Keratinocyte (primary cell): ENCODE measurements around the gene CTNNA3. TPM values are rescaled to one million over a fixed set of nuclear protein-coding genes. Genes with fewer than 3 reads are reported as not detected.

Source experiments
- DNase-seq: peaks from one replicate; pipeline ENCODE4 v3.0.0-alpha.2; 2011; ENCODE audit warnings: low read depth, missing footprints, low spot score
- FAIRE-seq: peaks from 2 replicates; lab custom pipeline; 2011; peaks lifted over from hg19 to GRCh38; lab: Jason Lieb, UNC
- H2AFZ ChIP-seq: 2 replicates; pipeline ENCODE4 v1.6.0; 2012; ENCODE audit warnings: low read length, control low read depth, inconsistent platforms; ENCODE audit not compliant: control insufficient read depth
- H3K27ac ChIP-seq: 2 replicates; pipeline ENCODE4 v1.5.1; 2011; ENCODE audit warnings: low read length; ENCODE audit not compliant: control insufficient read depth, insufficient read depth
- H3K27me3 ChIP-seq: 3 replicates; pipeline ENCODE4 v1.6.0; 2011; ENCODE audit warnings: low read length; ENCODE audit not compliant: control insufficient read depth, insufficient read depth; ENCODE audit errors: extremely low read depth
- H3K36me3 ChIP-seq, 2 experiments: 2 replicates in 1 of 2; 3 replicates in 1 of 2; pipeline ENCODE4 v1.5.1; 2011; ENCODE audit warnings: low read length in 2 of 2, mild to moderate bottlenecking in 1 of 2; ENCODE audit not compliant: control insufficient read depth in 2 of 2, insufficient read depth in 2 of 2; ENCODE audit errors: extremely low read depth in 1 of 2
- H3K4me1 ChIP-seq: 3 replicates; pipeline ENCODE4 v1.5.1; 2011; ENCODE audit warnings: low read length; ENCODE audit not compliant: control insufficient read depth, insufficient read depth; ENCODE audit errors: extremely low read depth
- H3K4me2 ChIP-seq: 3 replicates; pipeline ENCODE4 v1.6.0; 2011; ENCODE audit warnings: low read depth, low read length; ENCODE audit not compliant: control insufficient read depth, insufficient read depth; ENCODE audit errors: extremely low read depth
- H3K4me3 ChIP-seq, 3 experiments: fragments of 200-600 bp in 1 of 3; sonication (generic) in 1 of 3; 2 replicates in 2 of 3; 3 replicates in 1 of 3; pipeline ENCODE4 v1.5.1; 2011 to 2016; ENCODE audit warnings: low read length in 3 of 3, mild to moderate bottlenecking in 3 of 3, control low read depth in 2 of 3, inconsistent platforms in 1 of 3, low read depth in 1 of 3, mixed read lengths in 1 of 3, mixed run types in 1 of 3, moderate library complexity in 1 of 3; ENCODE audit not compliant: control insufficient read depth in 2 of 3, insufficient read depth in 2 of 3; ENCODE audit errors: extremely low read depth in 1 of 3
- H3K79me2 ChIP-seq: 2 replicates; pipeline ENCODE4 v1.6.0; 2012; ENCODE audit warnings: low read length; ENCODE audit not compliant: control insufficient read depth, insufficient read depth
- H3K9ac ChIP-seq: 3 replicates; pipeline ENCODE4 v1.6.0; 2011; ENCODE audit warnings: low read length; ENCODE audit not compliant: control insufficient read depth, insufficient read depth; ENCODE audit errors: extremely low read depth
- H3K9me1 ChIP-seq: 3 replicates; pipeline ENCODE4 v1.6.0; 2011; ENCODE audit warnings: low read length; ENCODE audit not compliant: control insufficient read depth, insufficient read depth; ENCODE audit errors: extremely low read depth
- H3K9me3 ChIP-seq: 2 replicates; pipeline ENCODE4 v1.5.1; 2012; ENCODE audit warnings: low read depth, low read length; ENCODE audit not compliant: control insufficient read depth
- H4K20me1 ChIP-seq: 3 replicates; pipeline ENCODE4 v1.6.0; 2011; ENCODE audit warnings: low read length; ENCODE audit not compliant: control insufficient read depth, insufficient read depth; ENCODE audit errors: extremely low read depth
- CTCF ChIP-seq, 3 experiments: IDR thresholded peaks in 1 of 3; conservative IDR thresholded peaks in 1 of 3; optimal IDR thresholded peaks in 1 of 3; 2 replicates in 2 of 3; 3 replicates in 1 of 3; pipeline versions ENCODE3 to v1.5.1; 2011; ENCODE audit warnings: low read length in 3 of 3, mild to moderate bottlenecking in 3 of 3, moderate library complexity in 2 of 3, control low read depth in 1 of 3, inconsistent platforms in 1 of 3; ENCODE audit not compliant: insufficient read depth in 2 of 3; ENCODE audit errors: extremely low read depth in 1 of 3
- EZH2 ChIP-seq: IDR thresholded peaks from one replicate; pipeline ENCODE4 v1.6.1; 2012; ENCODE audit warnings: inconsistent platforms, mild to moderate bottlenecking, low read length, moderate library complexity
- dilution Hi-C: fragments of 300-500 bp; cut with MboI; formaldehyde crosslinking; loops from one replicate; pipeline ENCODE4 v1.7.0; 2020; ENCODE audit warnings: low sequenced_read_pairs; ENCODE audit not compliant: extremely low pct_ligation_motif_present
- polyA plus RNA-seq, 5 experiments: library from polyadenylated mRNA; depleted of rRNA in 3 of 5; stranded (reverse) in 3 of 5; stranded (forward) in 1 of 5; unstranded in 1 of 5; fragments of >200 nt; gene quantifications; 1 replicate in 1 of 5; 2 replicates in 3 of 5; 3 replicates in 1 of 5; pipeline versions ENCODE4 v1.2.1 to v1.2.3, GENCODE V29; 2011 to 2012; ENCODE audit warnings: missing spikeins in 2 of 5, low read depth in 1 of 5, low replicate concordance in 1 of 5

The CTNNA3 gene
- polyA plus RNA-seq, 1 donor (not counting 4 experiments of a cell fraction or from before 2014, with no cell fraction given), result 0.01 TPM

GRCh38 chr10:67050415-67050814, 645.6 kb downstream of the CTNNA3 start:
- no peaks in the 10 kb centered on the region for H3K9me3 ChIP-seq
- no peaks in the 10 kb centered on the region for H3K4me1 ChIP-seq
- H4K20me1 ChIP-seq, result no peaks in the 10 kb centered on the region
- H3K9ac ChIP-seq, result no peak overlapping the region
- H3K27ac ChIP-seq, result no peak overlapping the region
- H3K9me1 ChIP-seq, result no peaks in the 10 kb centered on the region
- H3K79me2 ChIP-seq, result no peaks in the 10 kb centered on the region
- FAIRE-seq, result no peak
- no peaks in the 10 kb centered on the region for H3K27me3 ChIP-seq
- TF ChIP-seq EZH2, result no peak
- dilution Hi-C loops, result no loop called here
- H3K36me3 ChIP-seq, result no peaks in the 10 kb centered on the region
- no peak overlapping the region for H2AFZ ChIP-seq
- no peak overlapping the region for H3K4me2 ChIP-seq
- DNase-seq, result no peak
- H3K4me3 ChIP-seq, result no peak overlapping the region

GRCh38 chr10:67049988-67050387, 646.0 kb downstream of the CTNNA3 start:
- no peak overlapping the region for H3K4me2 ChIP-seq
- H3K79me2 ChIP-seq, result no peaks in the 10 kb centered on the region
- H3K27me3 ChIP-seq, result no peaks in the 10 kb centered on the region
- no peaks in the 10 kb centered on the region for H3K36me3 ChIP-seq
- no peak overlapping the region for H2AFZ ChIP-seq
- FAIRE-seq (no peak), DNase-seq (no peak)
- no peak overlapping the region for H3K27ac ChIP-seq
- dilution Hi-C loops, result no loop called here
- H4K20me1 ChIP-seq, result no peaks in the 10 kb centered on the region
- no peak overlapping the region for H3K9ac ChIP-seq
- no peaks in the 10 kb centered on the region for H3K4me1 ChIP-seq
- H3K4me3 ChIP-seq, result no peak overlapping the region
- H3K9me3 ChIP-seq, result no peaks in the 10 kb centered on the region
- no peaks in the 10 kb centered on the region for H3K9me1 ChIP-seq
- TF ChIP-seq EZH2, result no peak
- TF ChIP-seq CTCF (optimal IDR thresholded peaks at IDR 0.05 in 1 of 3, IDR thresholded peaks at IDR 0.05 in 1 of 3, conservative IDR thresholded peaks at IDR 0.05 in 1 of 3; ENCODE audit: extremely low read depth in 1 of 3, insufficient read depth in 2 of 3, low read length in 3 of 3), result no peak

- H3K4me2 ChIP-seq, result no peak overlapping the region
- no peaks in the 10 kb centered on the region for H4K20me1 ChIP-seq
- dilution Hi-C loops, result no loop called here
- H3K9me3 ChIP-seq, result no peaks in the 10 kb centered on the region
- FAIRE-seq (no peak), DNase-seq (no peak)
- no peak overlapping the region for H3K27ac ChIP-seq
- no peaks in the 10 kb centered on the region for H3K79me2 ChIP-seq
- no peak overlapping the region for H3K4me3 ChIP-seq
- H3K4me1 ChIP-seq, result no peaks in the 10 kb centered on the region
- no peaks in the 10 kb centered on the region for H3K27me3 ChIP-seq
- no peaks in the 10 kb centered on the region for H3K36me3 ChIP-seq
- no peak overlapping the region for H2AFZ ChIP-seq
- TF ChIP-seq CTCF (optimal IDR thresholded peaks at IDR 0.05 in 1 of 3, IDR thresholded peaks at IDR 0.05 in 1 of 3, conservative IDR thresholded peaks at IDR 0.05 in 1 of 3; ENCODE audit: extremely low read depth in 1 of 3, insufficient read depth in 2 of 3, low read length in 3 of 3), result no peak
- no peak for TF ChIP-seq EZH2
- no peak overlapping the region for H3K9ac ChIP-seq
- no peaks in the 10 kb centered on the region for H3K9me1 ChIP-seq
Measured at GRCh38 chr10:67046507-67046906, 649.5 kb downstream of the CTNNA3 start.
